DMS79 (cell line): ENCODE results near the gene MBTPS1.

ENCODE experiments used
- DNase-seq: peaks from one replicate; lab custom pipeline; 2025; lab: John Stamatoyannopoulos, UW

The MBTPS1 gene

GRCh38 chr16:84116720-84117493 is at the start of gene MBTPS1:
Gene MBTPS1, minus strand, starts transcription at chr16:84116942. Its CDS starts 15,159 bp downstream, at chr16:84101783.
- peak; percentile 80 for DNase-seq

- no peak for DNase-seq
Observed at GRCh38 chr16:84165746-84166145, 49.0 kb upstream of the MBTPS1 start.

GRCh38 chr16:84161801-84162200 is 45.1 kb upstream of the MBTPS1 start:
- no peak for DNase-seq

- DNase-seq, result no peak
Observed at GRCh38 chr16:84161037-84161436, 44.3 kb upstream of the MBTPS1 start.

- DNase-seq, result no peak
Observed at GRCh38 chr16:84159800-84160199, 43.1 kb upstream of the MBTPS1 start.

- DNase-seq, result no peak
Observed at GRCh38 chr16:84159007-84159406, 42.3 kb upstream of the MBTPS1 start.

GRCh38 chr16:84156342-84156784 is 39.6 kb upstream of the MBTPS1 start:
- DNase-seq, result no peak

GRCh38 chr16:84155771-84156170 is 39.0 kb upstream of the MBTPS1 start:
- DNase-seq, result no peak

- DNase-seq, result no peak
Observed at GRCh38 chr16:84155226-84155625, 38.5 kb upstream of the MBTPS1 start.

GRCh38 chr16:84153660-84154214 is 37.0 kb upstream of the MBTPS1 start:
- DNase-seq, result no peak

- DNase-seq, result no peak
Observed at GRCh38 chr16:84150926-84151325, 34.2 kb upstream of the MBTPS1 start.

GRCh38 chr16:84144859-84145639 is 28.3 kb upstream of the MBTPS1 start, which contains the start of the genes DNAAF1 and HSDL1:
Gene DNAAF1, plus strand, starts transcription at chr16:84145308. Its CDS starts 133 bp downstream, at chr16:84145441.
Gene HSDL1, minus strand, starts transcription at chr16:84145177. Its CDS starts 13,856 bp downstream, at chr16:84131321.
- DNase-seq, result peak; percentile 27

- no peak for DNase-seq
Observed at GRCh38 chr16:84144209-84144858, 27.6 kb upstream of the MBTPS1 start.

GRCh38 chr16:84143784-84144199 is 27.1 kb upstream of the MBTPS1 start:
- no peak for DNase-seq

GRCh38 chr16:84143081-84143480 is 26.3 kb upstream of the MBTPS1 start:
- DNase-seq, result no peak

- DNase-seq, result no peak
Observed at GRCh38 chr16:84141143-84141670, 24.5 kb upstream of the MBTPS1 start.

- DNase-seq, result no peak
Observed at GRCh38 chr16:84139628-84140258, 23.0 kb upstream of the MBTPS1 start.

GRCh38 chr16:84138824-84139627 is 22.3 kb upstream of the MBTPS1 start:
- DNase-seq, result peak; percentile 55

GRCh38 chr16:84138500-84138823 is 21.7 kb upstream of the MBTPS1 start:
- DNase-seq, result no peak

GRCh38 chr16:84137769-84138357 is 21.1 kb upstream of the MBTPS1 start:
- DNase-seq, result no peak
